ENCODE measurements around the gene BFAR.
"Not testable (repeated sequence)": the region's sequence is repeated elsewhere in the genome, so short reads cannot be mapped to it uniquely, and the experiment has no call there.

The BFAR gene

GRCh38 chr16:14632693-14633569 lies at the start of gene BFAR:
BFAR (plus strand) TSS chr16:14632951; CDS start chr16:14644347, 11,396 bp downstream.
- DNase-seq = peak; percentile 99

GRCh38 chr16:14585287-14585686 lies 47.5 kb upstream of the BFAR start:
- no peak for DNase-seq

DNA sequence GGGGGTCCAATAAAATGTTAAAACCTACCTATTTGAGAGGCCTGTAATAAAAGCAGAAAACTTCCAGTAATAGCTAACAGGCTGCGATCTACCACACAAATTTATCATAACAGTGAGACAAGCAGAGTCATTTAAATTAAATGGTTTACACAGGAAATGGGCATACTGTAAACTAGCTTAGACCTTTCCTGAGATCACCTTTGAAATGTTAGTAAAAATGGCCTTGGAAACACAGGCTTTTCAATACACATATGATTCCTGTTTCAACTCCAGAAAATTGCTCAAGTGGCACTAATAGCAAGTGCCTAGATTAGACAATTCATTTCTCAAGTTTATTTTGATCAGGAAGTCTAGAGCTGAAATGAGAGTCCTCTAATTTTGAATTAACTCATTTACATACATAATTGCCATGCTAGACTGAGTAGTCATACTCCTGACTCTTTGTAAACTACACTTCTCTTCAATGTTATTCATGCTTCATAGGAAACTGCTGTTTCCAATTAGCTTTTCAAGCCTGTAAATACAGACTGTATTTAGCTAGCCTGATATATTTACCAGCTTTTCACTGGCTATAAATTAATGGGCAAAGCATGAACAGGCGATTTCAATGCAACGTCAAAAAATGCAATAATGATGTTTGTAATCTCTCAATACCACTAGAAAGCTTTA lies 46.0 kb upstream of the BFAR start:
- no peak for DNase-seq

- no peak for DNase-seq
These were observed 32.6 kb upstream of the BFAR start for GRCh38 chr16:14600164-14600563.

DNA sequence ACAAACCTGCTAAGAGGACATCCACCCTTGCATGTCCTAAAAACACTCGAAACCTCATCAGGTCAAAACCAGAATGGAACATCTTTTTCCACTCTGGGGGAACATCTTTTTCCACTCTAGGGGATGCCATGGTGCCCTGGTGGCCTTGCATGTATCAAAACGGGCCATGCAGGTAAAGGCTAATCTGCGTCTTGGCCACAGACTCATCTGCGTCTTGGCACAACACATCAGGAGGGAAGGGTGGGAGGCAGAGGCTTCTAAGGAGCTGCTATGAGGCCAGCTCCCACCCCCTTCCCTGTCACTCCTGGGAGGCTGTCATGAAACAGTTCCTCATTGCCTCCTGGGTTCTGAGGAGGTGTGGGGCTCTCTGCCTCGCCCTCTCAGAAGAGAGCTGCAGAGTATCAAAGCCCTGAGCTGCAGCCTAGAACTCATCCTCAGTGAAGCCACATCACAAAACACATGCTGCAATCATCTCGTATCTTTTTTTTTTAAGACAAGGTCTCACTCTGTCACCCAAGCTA lies 30.2 kb upstream of the BFAR start:
- DNase-seq = no peak

DNA sequence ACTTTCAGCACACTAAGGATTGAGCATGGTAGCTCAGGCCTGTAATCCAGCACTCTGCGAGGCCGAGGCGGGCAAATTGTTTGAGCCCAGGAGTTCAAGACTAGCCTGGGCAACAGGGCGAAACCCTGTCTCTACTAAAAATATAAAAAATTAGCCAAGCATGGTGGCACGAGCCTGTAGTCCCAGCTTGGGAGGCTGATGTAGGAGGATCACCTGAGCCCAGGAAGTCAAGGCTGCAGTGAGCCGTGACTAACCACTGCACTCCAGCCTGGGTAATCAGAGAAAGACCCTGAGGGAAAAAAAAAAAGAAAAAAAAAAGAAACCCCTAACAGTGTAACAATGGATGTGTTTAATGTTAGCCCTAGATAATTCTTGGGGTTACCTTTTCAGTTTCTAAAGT lies 26.6 kb upstream of the BFAR start:
- no peak for DNase-seq

DNA sequence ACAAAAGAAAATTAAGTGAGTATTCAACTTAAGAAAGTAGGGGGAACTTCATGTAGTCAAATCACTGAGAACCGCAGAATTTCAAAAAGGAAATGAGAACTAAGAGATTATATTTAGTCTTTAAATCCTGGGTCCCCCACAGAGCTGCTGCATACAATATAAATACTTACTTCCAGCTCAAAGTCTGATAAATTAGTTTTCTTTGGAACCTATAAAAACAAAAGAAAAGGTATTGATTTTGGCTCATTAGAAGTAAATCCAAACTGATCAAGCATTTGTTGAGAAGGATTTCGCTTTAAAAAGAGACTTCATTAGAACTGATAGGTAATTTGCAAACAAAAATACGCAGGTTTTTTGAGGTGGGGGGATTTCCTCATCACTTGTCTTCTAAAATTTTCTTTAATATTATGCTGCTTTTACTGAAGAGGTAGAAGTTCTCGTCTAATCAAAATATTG lies 24.6 kb upstream of the BFAR start:
- no peak for DNase-seq

DNA sequence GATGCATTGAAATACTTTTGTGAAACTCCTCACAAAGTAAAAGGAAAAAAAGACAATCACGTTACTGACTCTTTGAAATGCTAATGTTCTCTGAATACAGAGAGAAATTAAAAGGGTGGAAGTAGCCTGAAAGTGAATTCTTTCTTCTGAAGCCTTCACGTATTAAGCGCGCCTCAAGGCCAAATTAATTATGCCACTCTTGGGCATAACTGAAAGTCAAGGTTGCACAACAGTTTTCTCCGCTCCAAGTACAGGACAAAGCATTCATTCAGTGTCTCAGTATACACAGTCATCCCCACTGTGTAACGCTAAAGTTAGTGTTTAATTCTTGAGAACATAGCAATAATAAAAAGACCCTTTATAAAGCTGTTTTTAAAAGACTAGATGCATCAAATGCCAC lies 24.1 kb upstream of the BFAR start:
- DNase-seq = no peak

- DNase-seq = no peak
These were observed 23.0 kb upstream of the BFAR start for GRCh38 chr16:14609716-14610115.

GRCh38 chr16:14611660-14612059 lies 21.1 kb upstream of the BFAR start:
- DNase-seq = no peak

DNA sequence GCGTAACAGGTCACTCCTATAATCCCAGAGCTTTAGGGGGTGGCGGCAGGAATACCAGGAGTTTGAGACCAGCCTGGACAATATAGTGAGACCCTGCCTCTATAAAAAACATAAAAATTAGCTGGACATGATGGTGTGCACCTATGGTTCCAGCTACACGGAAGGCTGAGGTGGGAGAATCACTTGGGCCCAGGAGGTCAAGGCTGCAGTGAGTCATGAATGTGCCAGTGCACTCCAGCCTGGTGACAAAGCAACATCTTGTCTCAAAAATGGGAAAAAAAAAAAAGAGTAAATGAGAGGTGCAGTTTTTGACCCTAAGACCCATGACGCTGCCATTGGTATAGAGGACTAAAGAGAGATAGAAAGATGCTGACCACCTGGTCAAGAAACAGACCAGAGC lies 18.8 kb upstream of the BFAR start:
- no peak for DNase-seq

DNA sequence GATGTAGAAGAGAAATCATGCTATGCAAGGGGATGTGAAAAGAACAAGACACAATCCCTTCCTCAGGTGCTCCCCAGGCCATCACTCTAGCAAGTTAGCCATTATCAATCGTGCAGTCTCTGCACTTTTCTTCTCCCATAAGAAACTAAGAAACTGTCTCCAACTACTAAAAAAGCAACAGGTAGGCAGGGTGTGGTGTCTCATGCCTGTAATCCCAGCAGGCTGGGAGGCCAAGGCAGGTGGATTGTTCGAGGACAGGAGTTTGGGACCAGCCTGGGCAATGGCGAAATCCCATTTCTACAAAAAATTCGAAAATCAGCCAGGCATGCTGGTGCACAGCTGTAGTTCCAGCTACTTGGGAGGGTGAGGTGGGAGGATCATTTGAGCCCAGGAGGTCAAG lies 16.5 kb upstream of the BFAR start:
- no peak for DNase-seq

DNA sequence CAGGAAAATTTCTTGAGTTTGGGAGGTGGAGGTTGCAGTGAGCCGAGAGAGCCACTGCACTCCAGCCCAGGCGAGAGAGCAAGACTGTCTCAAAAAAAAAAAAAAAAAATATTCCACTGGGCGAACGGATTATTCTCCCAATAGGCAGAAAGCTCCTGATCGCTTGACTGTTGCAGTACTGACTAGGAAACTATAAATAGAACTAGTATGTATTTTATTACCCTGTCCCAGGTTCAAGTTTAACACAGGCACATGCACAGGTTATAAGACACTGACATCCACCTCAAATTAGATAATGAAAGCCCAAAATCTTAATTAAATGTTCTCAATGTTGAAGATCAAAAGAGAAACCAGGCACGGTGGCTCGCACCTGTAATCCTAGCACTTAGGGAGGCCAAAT lies 14.2 kb upstream of the BFAR start:
- no peak for DNase-seq

DNA sequence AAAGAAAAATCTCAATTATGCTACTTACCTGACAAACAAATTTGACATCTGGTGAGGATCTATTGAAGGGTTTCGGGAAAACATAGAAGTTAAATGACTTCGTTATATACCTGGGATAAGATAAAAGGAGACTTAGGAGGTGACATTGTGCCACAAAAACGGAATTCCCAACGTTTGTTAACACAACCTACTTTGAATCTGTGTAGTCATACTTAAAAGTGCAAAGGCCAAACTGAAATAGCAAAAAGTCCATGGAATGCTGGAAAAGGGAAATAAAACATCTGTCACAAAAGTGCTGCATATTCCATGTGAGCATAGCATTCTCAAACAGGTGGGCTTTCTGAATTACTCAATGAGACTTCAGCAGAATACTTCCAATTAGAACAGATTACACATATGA lies 5.7 kb upstream of the BFAR start:
- no peak for DNase-seq

GRCh38 chr16:14628806-14629611 lies 3.7 kb upstream of the BFAR start:
- peak; percentile 5 for DNase-seq

GRCh38 chr16:14629612-14629918 lies 3.2 kb upstream of the BFAR start:
- no peak for DNase-seq

GRCh38 chr16:14629919-14630619 lies 2.7 kb upstream of the BFAR start, which contains the start of gene PARN:
PARN (minus strand) TSS chr16:14630260; CDS start chr16:14630125, 135 bp downstream.
- DNase-seq = peak; percentile 95

GRCh38 chr16:14630620-14631330 lies 2.0 kb upstream of the BFAR start:
- DNase-seq = not testable (repeated sequence)

GRCh38 chr16:14634389-14634725 lies 1.6 kb downstream of the BFAR start:
- no peak for DNase-seq

DNA sequence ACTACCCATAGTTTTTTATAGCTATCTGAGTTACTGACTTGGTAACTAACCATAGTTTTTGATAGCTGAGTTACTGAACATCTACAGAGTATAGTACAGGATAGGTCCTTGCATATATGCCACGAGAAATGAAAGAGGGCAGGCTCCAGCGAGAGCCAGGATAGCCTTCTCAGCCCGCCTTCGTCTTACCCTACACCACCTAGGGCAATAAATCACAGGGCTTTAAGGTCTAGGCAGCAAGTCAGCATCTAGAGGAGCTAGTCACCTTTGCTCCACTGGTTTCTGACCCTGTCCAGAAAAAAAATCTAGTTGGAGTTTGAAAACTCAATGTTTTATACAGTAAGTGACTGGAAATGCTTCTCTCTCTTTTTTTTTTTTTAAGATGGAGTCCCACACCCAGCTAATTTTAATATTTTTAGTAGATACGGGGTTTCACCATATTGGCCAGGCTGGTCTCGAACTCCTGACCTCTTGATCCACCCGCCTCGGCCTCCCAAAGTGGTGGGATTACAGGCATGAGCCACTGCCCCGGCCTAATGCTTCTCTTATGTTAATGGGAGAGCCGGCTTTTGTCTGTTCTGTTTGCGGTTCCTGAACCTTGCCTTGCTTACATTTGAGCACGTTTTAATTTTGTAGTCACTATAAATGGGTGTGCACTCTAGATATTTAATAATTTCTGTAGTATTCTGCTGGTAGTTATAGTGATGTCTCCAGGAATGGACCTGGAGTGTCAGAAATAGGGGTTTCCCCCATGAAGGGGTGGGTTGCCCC lies 2.8 kb downstream of the BFAR start:
- DNase-seq = no peak

All from activated effector memory CD4-positive, alpha-beta T cell treated with Interleukin-2 at 50 U/mL for 16 hours (primary cell).